Sigmoid colon (tissue), 3 donors: ENCODE data around the gene NRG3.

Experiments
- POLR2A ChIP-seq, 2 donors: fragments of 450-650 bp; IDR thresholded peaks; one replicate each; pipeline ENCODE4 v1.6.1; 2016; ENCODE audit warnings: antibody characterized with exemption in 2 of 2, mild to moderate bottlenecking in 2 of 2, moderate library complexity in 2 of 2
- TF ChIP-seq, protein P1 (sequence below), 4 experiments: fragments of 450-650 bp in 3 of 4; fragments of 200-600 bp in 1 of 4; IDR thresholded peaks; one replicate each; pipeline ENCODE4 v1.5.1; 2016 to 2019; ENCODE audit warnings: antibody characterized with exemption in 4 of 4, mild to moderate bottlenecking in 3 of 4, moderate library complexity in 2 of 4

DNA sequence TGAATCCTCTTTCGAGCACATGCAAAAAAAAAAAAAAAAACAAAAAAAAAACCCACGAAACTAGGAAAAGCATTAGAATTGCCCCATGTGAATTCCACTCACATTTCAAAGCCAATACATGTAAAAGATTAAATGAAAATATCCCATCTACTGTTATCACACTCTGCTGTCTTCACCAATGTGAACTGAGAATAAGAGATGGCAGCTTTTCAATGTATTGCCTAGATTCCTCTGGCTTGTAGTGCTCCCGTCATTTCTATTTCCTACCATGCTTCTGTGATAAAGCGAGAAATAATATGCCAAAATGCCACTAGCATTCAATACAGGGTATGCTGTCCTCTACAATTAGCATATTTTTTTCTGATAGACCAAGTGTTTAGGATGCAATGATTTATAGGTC, 517.0 kb downstream of the NRG3 start:
- TF ChIP-seq, protein P1, sequence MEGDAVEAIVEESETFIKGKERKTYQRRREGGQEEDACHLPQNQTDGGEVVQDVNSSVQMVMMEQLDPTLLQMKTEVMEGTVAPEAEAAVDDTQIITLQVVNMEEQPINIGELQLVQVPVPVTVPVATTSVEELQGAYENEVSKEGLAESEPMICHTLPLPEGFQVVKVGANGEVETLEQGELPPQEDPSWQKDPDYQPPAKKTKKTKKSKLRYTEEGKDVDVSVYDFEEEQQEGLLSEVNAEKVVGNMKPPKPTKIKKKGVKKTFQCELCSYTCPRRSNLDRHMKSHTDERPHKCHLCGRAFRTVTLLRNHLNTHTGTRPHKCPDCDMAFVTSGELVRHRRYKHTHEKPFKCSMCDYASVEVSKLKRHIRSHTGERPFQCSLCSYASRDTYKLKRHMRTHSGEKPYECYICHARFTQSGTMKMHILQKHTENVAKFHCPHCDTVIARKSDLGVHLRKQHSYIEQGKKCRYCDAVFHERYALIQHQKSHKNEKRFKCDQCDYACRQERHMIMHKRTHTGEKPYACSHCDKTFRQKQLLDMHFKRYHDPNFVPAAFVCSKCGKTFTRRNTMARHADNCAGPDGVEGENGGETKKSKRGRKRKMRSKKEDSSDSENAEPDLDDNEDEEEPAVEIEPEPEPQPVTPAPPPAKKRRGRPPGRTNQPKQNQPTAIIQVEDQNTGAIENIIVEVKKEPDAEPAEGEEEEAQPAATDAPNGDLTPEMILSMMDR (IDR thresholded peaks at IDR 0.05): no peak
- TF ChIP-seq POLR2A (IDR thresholded peaks at IDR 0.05): no peak
